ENCODE measurements around the gene APP.

Gene APP

DNA sequence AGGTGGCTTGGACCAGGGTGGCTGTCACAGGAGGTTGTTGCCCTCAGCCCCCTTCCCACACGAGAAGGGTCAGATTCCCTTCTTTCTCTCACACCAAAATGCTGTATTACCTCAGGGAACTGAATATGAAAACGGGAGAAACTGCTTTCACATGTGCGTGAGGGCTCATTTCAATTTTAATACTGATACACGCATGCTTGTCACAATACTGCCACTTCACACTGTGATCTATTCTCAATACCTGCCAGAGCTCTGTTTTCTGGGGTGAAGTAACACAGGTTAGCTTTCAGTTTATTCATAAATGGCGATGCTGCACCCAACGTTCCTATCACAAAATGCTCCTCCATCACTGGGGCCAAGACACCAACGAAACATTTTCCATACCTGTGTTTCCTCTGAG is 181.8 kb downstream of the APP start:
- no peak for ATAC-seq
- TF ChIP-seq ISL1 (CRISPR knock-in tag; IDR thresholded peaks at IDR 0.05) (no peak), ZNF565 (CRISPR knock-in tag; conservative IDR thresholded peaks at IDR 0.05; ENCODE audit: low read depth) (no peak), BACH2 (CRISPR knock-in tag; IDR thresholded peaks at IDR 0.05; ENCODE audit: borderline replicate concordance) (no peak)

DNA sequence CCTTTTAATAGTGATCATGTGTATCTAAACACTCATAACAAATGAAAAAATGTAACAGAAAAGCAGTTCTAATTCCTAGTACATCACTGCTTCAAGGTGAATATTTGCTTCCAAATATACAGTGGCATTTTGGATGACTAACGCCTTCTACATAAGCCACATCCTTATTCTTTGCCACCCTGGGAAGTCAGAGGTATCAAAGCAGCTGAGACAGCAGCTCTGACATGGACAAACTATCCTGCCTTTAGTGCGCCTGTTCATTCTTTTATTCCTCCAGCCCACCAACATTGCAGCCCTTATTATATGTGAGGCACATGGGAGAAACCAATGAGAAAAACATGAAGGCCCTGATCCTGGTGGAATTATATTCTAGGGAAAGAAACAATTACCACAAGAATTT is 183.0 kb downstream of the APP start:
- TF ChIP-seq CREB5 (CRISPR knock-in tag; IDR thresholded peaks at IDR 0.05; ENCODE audit: low read depth) (no peak), BACH2 (CRISPR knock-in tag; IDR thresholded peaks at IDR 0.05; ENCODE audit: borderline replicate concordance) (no peak), ARNTL (CRISPR knock-in tag; IDR thresholded peaks at IDR 0.05; ENCODE audit: borderline replicate concordance, low read depth) (no peak), CSRNP3 (CRISPR knock-in tag; IDR thresholded peaks at IDR 0.05) (no peak), ZC3H10 (CRISPR knock-in tag; IDR thresholded peaks at IDR 0.05) (no peak), ZFP3 (CRISPR knock-in tag; IDR thresholded peaks at IDR 0.05) (no peak), PPARA (CRISPR knock-in tag; IDR thresholded peaks at IDR 0.05; ENCODE audit: borderline replicate concordance) (no peak), ESRRG (CRISPR knock-in tag; IDR thresholded peaks at IDR 0.05) (no peak)
- no peak for ATAC-seq

GRCh38 chr21:25986928-25987327 is 183.6 kb downstream of the APP start:
- no peak for TF ChIP-seq RARB (CRISPR knock-in tag; IDR thresholded peaks at IDR 0.05)
- TF ChIP-seq PPARA (CRISPR knock-in tag; IDR thresholded peaks at IDR 0.05; ENCODE audit: borderline replicate concordance): no peak
- TF ChIP-seq TSHZ2 (CRISPR knock-in tag; IDR thresholded peaks at IDR 0.05): no peak
- TF ChIP-seq ISL1 (CRISPR knock-in tag; IDR thresholded peaks at IDR 0.05): no peak
- no peak for TF ChIP-seq ZFP30 (CRISPR knock-in tag; IDR thresholded peaks at IDR 0.05)
- TF ChIP-seq ZNF565 (CRISPR knock-in tag; conservative IDR thresholded peaks at IDR 0.05; ENCODE audit: low read depth): no peak
- no peak for TF ChIP-seq SNAI2 (CRISPR knock-in tag; IDR thresholded peaks at IDR 0.05)
- TF ChIP-seq ESRRG (CRISPR knock-in tag; IDR thresholded peaks at IDR 0.05): no peak
- no peak for TF ChIP-seq GLIS3 (CRISPR knock-in tag; IDR thresholded peaks at IDR 0.05)
- TF ChIP-seq ZNF8 (CRISPR knock-in tag; IDR thresholded peaks at IDR 0.05): no peak
- no peak for TF ChIP-seq PATZ1 (CRISPR knock-in tag; IDR thresholded peaks at IDR 0.05; ENCODE audit: borderline replicate concordance)
- no peak for ATAC-seq

DNA sequence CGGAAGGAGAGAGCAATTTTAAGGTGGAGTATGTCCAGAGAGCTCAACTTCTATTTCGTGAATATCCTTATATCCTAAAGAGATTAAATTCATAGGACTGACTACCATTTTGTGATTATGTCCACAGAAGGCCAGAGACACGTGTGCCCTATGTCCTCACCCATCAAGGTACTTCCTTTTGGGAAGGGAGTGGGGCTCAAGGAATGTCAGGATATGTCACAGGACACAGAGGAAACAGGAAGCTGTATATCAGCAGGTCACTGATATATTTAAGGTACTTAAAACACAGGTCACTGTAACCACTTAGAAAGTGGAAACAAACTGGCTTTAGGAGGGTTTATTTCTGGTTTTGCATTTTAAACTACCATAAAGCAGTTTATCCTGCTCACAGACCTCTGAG is 184.6 kb downstream of the APP start:
- ATAC-seq: no peak
- no peak for TF ChIP-seq TCF4 (CRISPR knock-in tag; IDR thresholded peaks at IDR 0.05; ENCODE audit: borderline replicate concordance)
- TF ChIP-seq TOX (CRISPR knock-in tag; IDR thresholded peaks at IDR 0.05; ENCODE audit: borderline replicate concordance): no peak
- no peak for TF ChIP-seq PPARA (CRISPR knock-in tag; IDR thresholded peaks at IDR 0.05; ENCODE audit: borderline replicate concordance)
- TF ChIP-seq ARNTL (CRISPR knock-in tag; IDR thresholded peaks at IDR 0.05; ENCODE audit: borderline replicate concordance, low read depth): no peak
- no peak for TF ChIP-seq ZFP30 (CRISPR knock-in tag; IDR thresholded peaks at IDR 0.05)
- no peak for TF ChIP-seq POU6F1 (CRISPR knock-in tag; IDR thresholded peaks at IDR 0.05; ENCODE audit: borderline replicate concordance, low read depth)
- TF ChIP-seq ISL1 (CRISPR knock-in tag; IDR thresholded peaks at IDR 0.05): no peak
- TF ChIP-seq OSR1 (CRISPR knock-in tag; IDR thresholded peaks at IDR 0.05): no peak
- no peak for TF ChIP-seq PATZ1 (CRISPR knock-in tag; IDR thresholded peaks at IDR 0.05; ENCODE audit: borderline replicate concordance)
- no peak for TF ChIP-seq ZNF70 (CRISPR knock-in tag; IDR thresholded peaks at IDR 0.05)
- no peak for TF ChIP-seq BACH2 (CRISPR knock-in tag; IDR thresholded peaks at IDR 0.05; ENCODE audit: borderline replicate concordance)
- TF ChIP-seq ESRRG (CRISPR knock-in tag; IDR thresholded peaks at IDR 0.05): no peak
- TF ChIP-seq SNAI2 (CRISPR knock-in tag; IDR thresholded peaks at IDR 0.05): no peak
- TF ChIP-seq RARB (CRISPR knock-in tag; IDR thresholded peaks at IDR 0.05): no peak
- no peak for TF ChIP-seq ZC3H10 (CRISPR knock-in tag; IDR thresholded peaks at IDR 0.05)
